Hematopoietic multipotent progenitor cell treated with erythropoietin and hydrocortisone succinate and interleukin-3 and kit ligand, for 15 days (in vitro differentiated cells): ENCODE data around the gene PSAP.
"Not testable (repeated sequence)": the region's sequence is repeated elsewhere in the genome, so short reads cannot be mapped to it uniquely, and the experiment has no call there.

ENCODE experiments used
- DNase-seq: peaks from one replicate; pipeline ENCODE4 v3.0.0-alpha.2; 2015; ENCODE audit warnings: low spot score

PSAP gene

DNA sequence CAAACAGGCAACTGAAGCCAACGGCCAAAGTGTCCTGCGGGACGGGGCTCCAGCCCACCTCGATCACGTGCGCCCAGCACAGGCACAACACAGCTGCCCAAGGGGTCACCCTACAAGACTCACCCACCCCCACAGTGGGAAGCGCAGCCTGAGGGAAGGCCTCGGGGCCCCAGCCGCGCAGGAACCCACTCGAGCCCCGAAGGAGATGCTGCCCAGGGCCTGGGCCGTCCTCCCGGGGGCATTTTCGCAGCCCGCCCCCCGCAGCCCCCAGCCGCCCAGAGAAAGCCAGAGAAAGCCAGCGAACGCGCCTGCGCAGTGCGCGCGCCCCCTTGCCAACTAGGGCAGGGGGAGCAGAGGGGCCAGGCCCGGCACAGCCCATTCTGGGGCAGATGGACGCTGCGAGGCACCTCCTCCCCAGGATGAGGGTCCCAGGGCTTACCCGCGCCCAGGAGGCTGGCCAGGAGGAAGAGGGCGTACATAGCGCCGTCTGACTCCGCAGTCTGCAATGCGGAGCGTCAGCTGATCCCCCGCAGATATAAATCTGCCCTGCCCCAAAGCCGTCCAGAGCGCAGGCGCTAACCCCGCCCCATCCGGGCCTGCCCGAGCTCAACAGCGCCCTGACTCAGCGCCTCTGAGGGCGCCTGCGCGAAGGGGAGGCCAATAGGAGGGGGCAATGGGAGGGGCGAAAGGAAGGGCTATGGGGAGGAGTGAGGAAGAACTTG, at the start of gene PSAP:
TSS of gene PSAP (minus strand) at position 509 of the 722 bp plus-strand sequence. CDS start at position 479, 30 bp downstream.
- DNase-seq, result peak; percentile 99

DNA sequence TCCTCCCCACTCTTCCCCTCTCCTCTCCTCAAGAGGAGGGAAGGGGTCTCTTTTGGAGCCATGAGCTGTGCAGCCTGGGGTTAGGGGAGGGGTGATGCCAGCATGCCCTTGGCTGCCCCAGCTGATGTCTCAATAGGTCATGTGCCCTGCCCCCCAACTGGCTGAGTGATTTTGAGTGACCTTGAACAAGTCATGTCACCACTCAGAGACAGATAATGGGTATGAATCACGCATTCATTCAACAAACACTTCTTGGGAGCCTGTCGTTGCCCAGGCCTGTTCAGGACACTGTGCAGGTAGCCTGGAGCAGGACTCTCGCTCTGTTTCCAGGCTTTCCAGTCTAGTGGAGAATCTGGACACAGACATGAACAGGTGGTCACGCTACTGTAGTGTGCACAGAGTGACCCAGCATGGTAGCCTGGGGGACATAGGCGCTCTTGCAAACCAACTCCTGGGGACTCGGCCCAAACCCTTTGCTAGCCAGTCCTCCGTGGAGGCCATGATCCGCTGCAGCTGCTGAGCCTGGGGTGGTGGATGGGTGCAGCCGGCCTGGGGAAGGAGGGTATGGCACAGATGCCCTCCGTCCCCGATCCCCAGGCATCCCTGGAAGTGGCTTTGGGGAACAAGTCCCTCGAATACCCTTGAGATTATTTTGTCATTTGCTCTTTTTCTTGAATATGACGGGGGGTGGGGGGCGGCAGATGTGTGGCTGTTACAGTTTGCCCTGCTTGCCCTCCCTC, 49.6 kb upstream of the PSAP start:
- no peak for DNase-seq

DNA sequence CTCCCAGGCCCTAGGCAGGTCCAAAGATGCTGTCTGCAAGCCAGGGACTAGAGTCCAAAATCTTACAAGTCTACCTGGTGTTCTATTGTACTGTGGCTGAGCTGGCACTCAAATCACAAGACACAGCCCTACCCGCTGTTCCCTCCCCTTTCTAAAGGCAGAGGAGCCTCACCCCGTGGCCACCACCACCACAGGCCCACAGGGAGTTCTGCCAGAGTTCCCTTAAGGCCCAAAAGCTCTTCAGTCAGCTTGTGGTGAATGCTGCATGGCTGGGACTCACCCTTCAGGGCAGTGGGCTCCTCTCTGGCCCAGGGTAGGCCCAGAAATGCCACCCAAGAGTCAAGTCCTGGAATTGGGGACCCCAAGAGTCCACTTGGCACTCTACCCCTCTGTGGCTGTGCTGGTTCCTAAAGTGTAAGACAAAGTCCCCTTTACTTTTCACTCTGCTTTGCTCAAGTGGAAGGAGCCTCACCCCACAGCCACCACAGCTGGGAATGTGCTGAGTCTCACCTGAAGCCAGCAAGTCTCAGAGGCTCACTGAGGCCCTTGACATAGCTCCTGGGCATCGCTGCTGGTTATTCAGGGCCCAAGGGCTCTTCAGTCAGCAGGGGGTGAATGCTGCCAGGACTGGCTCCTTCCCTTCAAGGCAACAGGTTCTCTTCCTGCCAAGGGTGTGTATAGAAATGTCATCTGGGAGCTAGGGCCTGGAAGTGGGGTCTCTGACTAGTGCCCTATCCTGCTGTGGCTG, 48.8 kb upstream of the PSAP start:
- DNase-seq, result no peak

DNA sequence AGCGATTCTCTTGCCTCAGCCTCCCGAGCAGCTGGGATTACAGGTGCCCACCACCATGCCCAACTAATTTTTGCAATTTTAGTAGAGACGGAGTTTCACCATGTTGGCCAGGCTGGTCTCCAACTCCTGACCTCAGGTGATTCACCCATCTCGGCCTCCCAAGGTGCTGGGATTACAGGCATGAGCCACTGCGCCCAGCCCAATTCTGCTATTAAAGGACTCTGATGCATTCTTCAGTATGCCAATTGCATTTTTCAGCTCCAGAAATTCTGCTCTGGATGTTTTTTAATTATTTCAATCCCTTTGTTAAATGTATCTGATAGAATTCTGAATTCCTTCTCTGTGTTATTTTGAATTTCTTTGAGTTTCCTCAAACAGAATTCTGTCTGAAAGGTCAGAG, 47.3 kb upstream of the PSAP start:
- DNase-seq, result not testable (repeated sequence)

DNA sequence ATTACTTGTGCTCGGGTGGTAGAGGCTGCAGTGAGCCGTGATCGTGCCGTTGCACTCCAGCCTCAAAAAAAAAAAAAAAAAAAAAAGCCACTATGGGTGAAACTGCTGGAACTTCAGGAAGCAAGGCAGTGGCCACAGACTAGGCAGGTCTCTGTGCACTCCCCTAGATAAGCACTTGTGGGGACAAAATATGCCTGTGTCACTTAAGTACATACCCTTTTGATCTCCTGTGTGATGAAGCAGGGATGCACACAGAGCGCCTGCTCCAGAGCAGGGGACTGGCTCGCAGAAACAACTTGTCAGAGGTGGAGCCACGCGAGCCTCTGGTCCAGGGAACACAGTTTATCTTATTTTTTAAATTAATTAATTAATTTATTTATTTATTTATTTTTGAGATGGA, 42.9 kb upstream of the PSAP start:
- DNase-seq, result no peak

DNA sequence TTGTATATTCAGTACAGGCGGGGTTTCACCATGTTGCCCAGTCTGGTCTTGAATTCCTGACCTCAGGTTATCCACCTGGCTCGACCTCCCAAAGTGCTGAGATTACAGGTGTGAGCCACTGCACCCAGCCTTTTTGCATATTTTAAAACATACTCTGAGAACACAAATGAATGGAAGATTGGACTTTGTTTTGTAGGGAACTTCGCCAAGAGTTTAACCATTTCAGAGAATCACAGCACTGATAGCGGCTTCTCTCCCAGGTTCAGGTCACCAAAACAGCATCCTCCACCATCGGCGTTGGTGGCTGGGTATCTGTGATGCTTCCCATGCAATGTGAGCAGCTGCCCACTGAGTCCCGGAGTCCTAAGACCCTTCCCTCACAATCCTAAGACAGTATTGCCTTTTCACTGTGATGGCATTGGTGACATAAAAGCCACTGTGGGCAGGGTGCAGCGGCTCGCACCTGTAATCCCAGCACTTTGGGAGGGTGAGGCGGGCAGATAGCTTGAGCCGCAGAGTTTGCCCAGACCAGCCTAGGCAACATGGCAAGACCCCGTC, 42.3 kb upstream of the PSAP start:
- DNase-seq, result no peak

DNA sequence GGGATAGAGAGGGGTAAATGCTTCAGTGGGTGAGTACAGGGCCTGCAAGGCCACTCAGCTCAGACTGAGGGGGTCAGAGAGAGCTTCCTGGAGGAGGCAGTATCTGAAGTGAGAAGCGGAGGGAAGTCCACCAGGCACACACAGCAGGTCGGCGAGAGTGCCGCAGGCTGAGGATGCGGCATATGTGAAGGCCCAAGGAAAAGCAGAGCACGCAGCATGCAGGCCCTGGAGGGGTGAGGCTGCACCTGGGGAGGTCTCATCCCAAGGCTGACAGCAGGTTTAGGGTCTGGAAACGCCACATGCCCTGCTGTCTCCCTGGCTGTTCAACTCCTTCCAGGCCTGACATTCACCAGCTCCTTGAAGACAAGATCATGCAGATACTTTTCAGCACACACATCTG, 40.4 kb upstream of the PSAP start:
- no peak for DNase-seq

DNA sequence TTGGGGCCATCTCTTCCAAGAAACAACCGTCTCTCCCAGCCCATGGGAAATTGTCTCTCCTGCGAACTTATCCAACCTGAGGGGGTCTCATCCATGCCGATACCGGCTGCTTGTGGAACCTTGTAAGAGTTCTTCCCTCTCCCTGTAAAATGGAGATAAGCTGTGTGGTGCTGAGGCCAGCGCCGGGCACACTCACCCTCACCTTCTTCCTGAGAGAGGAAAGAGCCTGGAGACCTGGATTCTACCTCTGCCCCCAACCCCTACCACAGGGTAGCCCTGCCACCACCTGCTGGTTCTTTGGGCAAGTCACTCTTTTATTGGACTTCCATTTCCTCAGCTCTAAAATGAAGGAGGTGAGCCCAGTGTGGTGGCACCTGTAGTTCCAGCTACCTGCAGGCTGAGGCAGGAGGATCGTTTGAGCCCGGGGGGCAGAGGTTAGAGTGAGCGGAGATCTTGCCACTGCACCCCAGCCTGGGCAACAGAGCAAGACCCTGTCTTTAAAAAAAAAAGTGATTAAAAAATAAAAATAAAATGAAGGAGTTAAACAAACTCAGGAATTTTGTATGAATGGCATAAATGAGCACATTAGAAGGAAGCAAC, 38.4 kb upstream of the PSAP start:
- DNase-seq, result no peak

GRCh38 chr10:71888623-71889387, 37.8 kb upstream of the PSAP start:
- peak; percentile 22 for DNase-seq

GRCh38 chr10:71888248-71888622, 37.2 kb upstream of the PSAP start:
- DNase-seq, result no peak

- DNase-seq, result no peak
These were observed 36.7 kb upstream of the PSAP start for GRCh38 chr10:71887743-71888142.

DNA sequence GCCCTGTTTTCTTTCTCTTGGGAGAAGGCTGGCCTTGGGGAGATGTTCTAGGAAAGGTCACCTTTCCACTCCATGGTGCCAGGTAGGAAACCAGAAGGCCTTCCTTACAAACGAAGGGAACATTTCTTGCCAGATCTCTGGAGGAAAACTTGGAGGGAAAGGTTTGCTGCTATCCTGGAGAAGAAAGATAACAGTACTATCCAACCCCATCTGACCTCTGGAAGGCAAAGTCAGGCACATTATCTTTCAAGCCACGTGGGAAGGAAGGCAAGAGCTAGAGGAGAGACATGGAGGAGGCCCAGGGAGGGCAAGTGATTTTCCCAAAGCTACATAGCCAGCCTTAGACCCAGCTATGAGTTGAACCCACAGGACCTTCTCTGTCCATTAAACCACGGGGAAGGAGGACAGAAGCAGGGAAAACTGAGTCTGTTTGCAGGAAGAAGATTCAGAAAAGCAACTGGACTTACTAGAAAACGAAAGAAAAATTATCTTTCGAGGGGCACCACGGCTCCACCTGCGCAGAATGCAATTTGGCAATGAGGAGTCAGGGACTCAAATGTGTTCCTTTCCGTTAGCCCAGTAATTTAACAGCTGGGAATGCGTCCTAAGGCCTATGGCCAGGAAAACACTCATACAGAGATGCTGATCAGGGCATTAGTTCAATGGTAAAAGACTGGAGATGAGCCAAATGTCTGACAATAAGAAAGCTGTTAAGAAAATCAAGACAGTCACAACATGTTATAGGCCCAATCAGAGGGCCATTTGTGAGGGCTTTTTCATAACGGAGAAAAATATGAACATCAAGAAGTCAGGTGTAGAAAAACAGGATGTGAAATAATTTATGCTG, 32.0 kb upstream of the PSAP start:
- no peak for DNase-seq

- DNase-seq, result peak; percentile 57
These were observed 30.8 kb upstream of the PSAP start for GRCh38 chr10:71881647-71882355.

DNA sequence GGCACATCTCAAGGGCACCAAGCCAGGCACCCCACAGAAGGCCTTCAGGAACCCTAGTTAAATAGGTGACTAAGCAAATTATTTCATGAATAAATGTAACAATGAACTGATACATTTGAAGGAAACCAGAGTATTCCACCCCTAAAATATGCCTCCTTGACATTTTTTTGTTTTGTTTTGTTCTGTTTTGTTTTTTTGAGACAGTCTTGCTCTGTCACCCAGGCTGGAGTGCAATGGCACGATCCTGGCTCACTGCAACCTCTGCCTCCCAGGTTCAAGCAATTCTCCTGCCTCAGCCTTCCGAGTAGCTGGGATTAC, 30.2 kb upstream of the PSAP start:
- not testable (repeated sequence) for DNase-seq

DNA sequence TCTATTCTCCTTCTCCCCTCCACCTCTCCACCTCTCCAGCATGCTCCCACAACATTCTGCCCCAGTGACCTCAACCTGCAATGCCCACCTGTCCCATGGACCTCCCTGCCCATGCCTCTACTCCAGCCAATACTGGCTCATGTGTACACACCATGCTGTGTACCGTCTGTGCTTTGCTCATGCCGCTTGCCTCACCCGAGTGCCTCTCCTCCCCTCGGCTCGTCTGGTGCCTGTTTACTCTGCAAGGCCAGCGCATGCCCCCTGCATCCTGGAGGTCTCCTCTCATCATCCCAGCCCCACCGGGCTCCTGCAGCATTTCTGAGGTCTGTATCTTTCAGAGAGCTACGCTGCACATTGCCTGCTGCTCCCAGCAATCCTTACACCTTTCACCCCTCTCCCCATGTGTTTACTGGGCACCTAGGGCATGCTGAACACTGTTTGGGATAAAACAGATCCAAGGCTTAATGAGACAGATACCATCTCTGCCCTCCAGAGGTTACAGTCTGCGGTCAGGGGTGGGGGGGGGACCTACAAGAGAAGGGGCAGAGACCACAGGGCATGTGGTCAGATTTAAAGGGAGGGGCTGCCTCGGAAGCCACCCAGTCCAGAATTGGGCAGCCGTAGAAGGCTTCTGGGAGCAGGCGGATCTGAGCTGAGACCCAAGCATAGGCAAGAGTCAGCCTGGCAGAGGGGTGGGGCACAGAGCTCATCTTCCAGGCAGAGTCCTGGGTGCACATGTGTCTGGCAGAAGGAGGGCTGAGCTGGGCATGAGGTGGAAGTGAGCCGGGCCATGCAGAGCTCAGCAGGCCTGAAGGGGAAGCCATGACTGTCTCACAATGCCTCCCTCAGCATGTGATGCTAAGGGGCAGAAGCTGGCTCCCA, 29.6 kb upstream of the PSAP start:
- DNase-seq, result no peak

DNA sequence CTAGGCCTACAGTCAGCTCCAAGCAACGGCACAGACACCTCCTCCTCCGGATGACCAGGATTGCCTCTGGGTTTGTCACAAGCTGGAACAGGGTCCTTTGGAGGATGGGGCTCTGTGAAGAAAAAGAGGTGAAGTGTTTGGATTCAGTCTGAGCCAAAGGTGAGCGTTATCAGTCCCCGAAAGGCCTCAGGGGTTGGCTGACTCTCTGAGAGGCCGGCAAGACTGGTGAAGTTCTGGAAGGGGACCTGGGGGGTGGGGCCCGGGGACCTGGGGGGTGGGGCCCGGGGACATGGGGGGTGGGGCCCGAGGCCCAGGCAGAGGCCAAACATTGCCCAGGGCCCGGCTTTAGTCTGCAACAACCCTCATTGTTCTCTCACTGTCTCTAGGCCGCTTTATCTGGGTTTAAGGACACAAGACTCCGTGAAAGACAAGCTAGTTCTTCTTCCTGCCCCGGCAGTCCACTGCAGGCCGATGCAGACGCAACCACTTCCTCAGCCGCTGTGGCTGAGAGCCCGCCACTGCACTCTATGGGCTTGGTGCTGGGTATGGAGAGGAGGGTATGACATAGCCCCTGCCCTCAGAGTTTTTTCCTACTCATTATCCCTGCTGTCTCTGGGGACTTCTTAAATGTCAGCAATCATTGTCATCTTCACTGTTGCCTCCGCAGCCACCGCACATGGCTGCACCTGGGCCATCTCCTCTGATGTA, 27.4 kb upstream of the PSAP start:
- no peak for DNase-seq

DNA sequence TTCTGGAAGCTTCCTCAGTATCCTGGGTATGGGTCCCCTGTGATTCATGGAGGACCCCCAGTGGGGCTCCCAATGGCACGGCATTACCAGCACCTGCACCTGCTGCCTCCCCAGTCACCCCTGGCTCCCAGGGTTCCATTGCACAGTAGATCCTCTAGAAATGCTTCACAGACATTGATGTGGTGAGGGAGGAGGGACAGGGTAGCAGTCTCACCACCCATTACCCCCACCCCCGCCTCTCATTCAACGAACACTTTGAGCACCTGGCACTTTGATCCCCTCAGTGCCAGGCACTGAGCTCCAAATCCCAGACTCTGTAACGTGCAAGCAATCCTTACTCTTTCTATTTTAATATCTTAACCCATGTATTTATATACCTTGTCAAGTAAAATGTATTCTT, 26.8 kb upstream of the PSAP start:
- no peak for DNase-seq

GRCh38 chr10:71874680-71875354, 23.8 kb upstream of the PSAP start:
- DNase-seq, result peak; percentile 84
